Activated T-helper 17 cell treated with anti-CD3 and anti-CD28 coated beads, Interleukin-2, amount 50 U/mL, for 72 hours (primary cell): ENCODE results near the gene RNF214. TPM values are rescaled to one million over a fixed set of nuclear protein-coding genes. Genes with fewer than 3 reads are reported as not detected.
A peak's percentile ranks its signal among the peaks of the same experiment; 100 is the strongest.

Source experiments
- ATAC-seq: fragments of 150-1000 bp; cut with Tn5 transposase; replicated peaks from 2 replicates; pipeline ENCODE4 v1.10.0; 2021; ENCODE audit warnings: mild to moderate bottlenecking, moderate library complexity
- H3K27ac Mint-ChIP-seq: one replicate; pipeline ENCODE4 v1.8.0; 2022; ENCODE audit warnings: mixed read lengths
- H3K27me3 Mint-ChIP-seq: one replicate; pipeline ENCODE4 v1.8.0; 2022; ENCODE audit warnings: mixed read lengths
- H3K36me3 Mint-ChIP-seq: one replicate; pipeline ENCODE4 v1.8.0; 2022; ENCODE audit warnings: low read depth, mild to moderate bottlenecking, mixed read lengths
- H3K4me1 Mint-ChIP-seq: one replicate; pipeline ENCODE4 v1.8.0; 2022; ENCODE audit warnings: mixed read lengths
- H3K4me3 Mint-ChIP-seq: one replicate; pipeline ENCODE4 v1.8.0; 2022; ENCODE audit warnings: mild to moderate bottlenecking, mixed read lengths
- H3K9me3 Mint-ChIP-seq: one replicate; pipeline ENCODE4 v1.8.0; 2022; ENCODE audit warnings: mixed read lengths
- total RNA-seq, 2 donors: library from RNA; stranded (reverse); gene quantifications; one replicate each; pipeline ENCODE4 v1.2.3, GENCODE V29; 2022

Gene RNF214
- total RNA-seq, 2 donors from 2014 or later, result 15.3 to 18.6 TPM

DNA sequence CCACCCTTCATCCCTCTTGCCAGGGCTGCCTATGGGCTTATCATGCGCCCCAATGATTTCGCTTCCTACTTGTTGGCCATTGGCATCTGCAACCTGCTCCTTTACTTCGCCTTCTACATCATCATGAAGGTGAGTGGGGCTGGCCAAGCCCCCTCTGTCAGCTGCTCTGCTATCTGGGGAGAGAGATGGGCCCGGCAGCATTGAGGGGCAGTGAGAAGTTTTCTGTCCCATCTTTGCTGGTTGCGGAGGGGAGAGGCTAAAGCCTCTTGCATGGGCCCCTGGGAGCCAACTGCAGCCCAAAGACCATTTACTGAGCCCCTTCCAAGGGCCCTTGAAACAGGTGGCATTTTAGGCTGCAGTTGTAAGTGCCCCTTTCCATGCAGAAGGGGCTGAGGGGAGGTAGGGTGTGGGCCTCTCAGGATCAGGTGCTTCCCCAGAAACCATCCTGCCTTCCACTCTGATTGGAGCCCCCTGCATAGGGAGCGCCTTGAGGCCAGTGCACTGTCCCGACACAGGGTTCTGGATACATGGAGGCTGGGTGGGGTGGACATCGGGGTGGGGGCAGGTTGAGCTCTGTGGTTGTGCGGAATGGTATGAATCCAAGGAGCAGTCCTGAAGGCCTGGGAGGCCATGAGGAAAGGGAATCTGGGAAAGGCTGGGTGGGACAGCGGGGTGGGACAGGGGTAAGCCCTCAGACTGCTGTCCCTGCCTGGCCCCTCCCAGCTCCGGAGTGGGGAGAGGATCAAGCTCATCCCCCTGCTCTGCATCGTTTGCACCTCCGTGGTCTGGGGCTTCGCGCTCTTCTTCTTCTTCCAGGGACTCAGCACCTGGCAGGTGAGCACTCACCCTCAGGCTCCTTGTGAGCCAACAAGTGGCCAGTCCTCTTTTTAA is 39.1 kb upstream of the RNF214 start:
- Mint-ChIP-seq H3K4me1 (peaks cover 5% of the 10 kb centered on the region), H3K9me3 (no peaks in the 10 kb centered on the region), H3K4me3 (no peak overlapping the region), H3K27ac (peak overlapping the region; percentile 61), H3K27me3 (no peaks in the 10 kb centered on the region), H3K36me3 (peaks cover 13% of the 10 kb centered on the region)
- no peak for ATAC-seq

DNA sequence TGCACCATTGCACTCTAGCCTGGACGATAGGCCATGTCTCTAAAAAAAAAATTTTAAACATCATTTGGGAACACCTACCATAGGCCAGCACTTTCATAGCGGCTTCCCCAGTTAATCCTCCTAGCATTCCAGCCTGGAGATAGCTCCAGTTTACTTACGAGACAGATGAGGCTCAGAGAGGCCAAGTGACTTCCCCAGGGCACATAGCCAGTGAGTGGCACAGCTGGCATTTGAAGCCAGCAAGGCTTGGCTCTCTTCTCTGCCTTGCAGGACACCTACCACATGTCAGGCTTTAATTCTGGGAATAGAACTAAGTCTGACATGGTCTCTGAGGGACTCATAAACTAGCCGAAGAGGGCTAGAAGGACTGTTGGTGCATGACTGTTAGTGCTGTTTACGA is 38.2 kb upstream of the RNF214 start:
- Mint-ChIP-seq H3K36me3 (peaks cover 13% of the 10 kb centered on the region), H3K27ac (no peak overlapping the region), H3K4me1 (peaks cover 5% of the 10 kb centered on the region), H3K4me3 (no peak overlapping the region), H3K27me3 (no peaks in the 10 kb centered on the region), H3K9me3 (no peaks in the 10 kb centered on the region)
- ATAC-seq, result no peak

DNA sequence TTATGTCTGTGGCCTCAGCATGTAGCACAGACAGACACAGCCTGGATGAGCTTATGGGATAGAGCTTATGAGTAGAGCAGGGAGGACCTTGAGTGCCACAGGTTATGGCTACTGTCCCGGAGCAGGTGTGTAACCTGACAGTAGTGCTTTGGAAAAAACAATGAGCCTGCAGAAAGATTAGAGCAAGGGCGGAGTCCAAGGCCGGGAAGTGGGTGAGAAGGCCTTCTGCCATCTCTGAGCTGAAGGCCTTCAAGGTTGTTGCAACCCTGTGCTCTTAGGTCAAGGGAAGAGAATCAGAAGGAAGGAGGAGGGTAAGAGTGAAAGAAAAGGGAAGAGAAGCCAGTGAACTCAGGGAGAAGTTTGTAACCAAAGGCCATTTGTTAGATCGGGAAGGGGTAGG is 37.2 kb upstream of the RNF214 start:
- peaks cover 5% of the 10 kb centered on the region for H3K4me1 Mint-ChIP-seq
- ATAC-seq, result no peak
- no peak overlapping the region for H3K27ac Mint-ChIP-seq

DNA sequence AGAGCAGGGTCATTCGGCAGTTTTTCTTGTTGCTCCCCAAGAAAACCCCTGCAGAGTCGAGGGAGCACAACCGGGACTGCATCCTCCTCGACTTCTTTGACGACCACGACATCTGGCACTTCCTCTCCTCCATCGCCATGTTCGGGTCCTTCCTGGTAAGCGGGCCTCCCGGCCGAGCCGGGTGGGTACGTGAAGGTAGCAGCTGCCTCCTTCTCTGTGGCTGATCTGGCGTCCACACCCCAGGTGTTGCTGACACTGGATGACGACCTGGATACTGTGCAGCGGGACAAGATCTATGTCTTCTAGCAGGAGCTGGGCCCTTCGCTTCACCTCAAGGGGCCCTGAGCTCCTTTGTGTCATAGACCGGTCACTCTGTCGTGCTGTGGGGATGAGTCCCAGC is 36.7 kb upstream of the RNF214 start:
- ATAC-seq, result peak; percentile 3
- no peak overlapping the region for H3K4me3 Mint-ChIP-seq
- no peaks in the 10 kb centered on the region for H3K27me3 Mint-ChIP-seq
- H3K27ac Mint-ChIP-seq, result no peak overlapping the region
- no peaks in the 10 kb centered on the region for H3K9me3 Mint-ChIP-seq
- H3K4me1 Mint-ChIP-seq, result peaks cover 5% of the 10 kb centered on the region
- H3K36me3 Mint-ChIP-seq, result peaks cover 13% of the 10 kb centered on the region

More for the DNA sequence above, 37.2 kb upstream of the RNF214 start:
- peaks cover 13% of the 10 kb centered on the region for H3K36me3 Mint-ChIP-seq
- H3K9me3 Mint-ChIP-seq, result no peaks in the 10 kb centered on the region
- no peak overlapping the region for H3K4me3 Mint-ChIP-seq
- no peaks in the 10 kb centered on the region for H3K27me3 Mint-ChIP-seq

DNA sequence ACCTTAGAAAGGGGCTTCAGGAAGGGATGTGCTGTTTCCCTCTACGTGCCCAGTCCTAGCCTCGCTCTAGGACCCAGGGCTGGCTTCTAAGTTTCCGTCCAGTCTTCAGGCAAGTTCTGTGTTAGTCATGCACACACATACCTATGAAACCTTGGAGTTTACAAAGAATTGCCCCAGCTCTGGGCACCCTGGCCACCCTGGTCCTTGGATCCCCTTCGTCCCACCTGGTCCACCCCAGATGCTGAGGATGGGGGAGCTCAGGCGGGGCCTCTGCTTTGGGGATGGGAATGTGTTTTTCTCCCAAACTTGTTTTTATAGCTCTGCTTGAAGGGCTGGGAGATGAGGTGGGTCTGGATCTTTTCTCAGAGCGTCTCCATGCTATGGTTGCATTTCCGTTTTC is 35.5 kb upstream of the RNF214 start:
- Mint-ChIP-seq H3K4me1 (peaks cover 5% of the 10 kb centered on the region), H3K27ac (no peak overlapping the region), H3K9me3 (no peaks in the 10 kb centered on the region), H3K36me3 (peaks cover 11% of the 10 kb centered on the region), H3K27me3 (no peaks in the 10 kb centered on the region), H3K4me3 (no peak overlapping the region)
- ATAC-seq, result no peak

DNA sequence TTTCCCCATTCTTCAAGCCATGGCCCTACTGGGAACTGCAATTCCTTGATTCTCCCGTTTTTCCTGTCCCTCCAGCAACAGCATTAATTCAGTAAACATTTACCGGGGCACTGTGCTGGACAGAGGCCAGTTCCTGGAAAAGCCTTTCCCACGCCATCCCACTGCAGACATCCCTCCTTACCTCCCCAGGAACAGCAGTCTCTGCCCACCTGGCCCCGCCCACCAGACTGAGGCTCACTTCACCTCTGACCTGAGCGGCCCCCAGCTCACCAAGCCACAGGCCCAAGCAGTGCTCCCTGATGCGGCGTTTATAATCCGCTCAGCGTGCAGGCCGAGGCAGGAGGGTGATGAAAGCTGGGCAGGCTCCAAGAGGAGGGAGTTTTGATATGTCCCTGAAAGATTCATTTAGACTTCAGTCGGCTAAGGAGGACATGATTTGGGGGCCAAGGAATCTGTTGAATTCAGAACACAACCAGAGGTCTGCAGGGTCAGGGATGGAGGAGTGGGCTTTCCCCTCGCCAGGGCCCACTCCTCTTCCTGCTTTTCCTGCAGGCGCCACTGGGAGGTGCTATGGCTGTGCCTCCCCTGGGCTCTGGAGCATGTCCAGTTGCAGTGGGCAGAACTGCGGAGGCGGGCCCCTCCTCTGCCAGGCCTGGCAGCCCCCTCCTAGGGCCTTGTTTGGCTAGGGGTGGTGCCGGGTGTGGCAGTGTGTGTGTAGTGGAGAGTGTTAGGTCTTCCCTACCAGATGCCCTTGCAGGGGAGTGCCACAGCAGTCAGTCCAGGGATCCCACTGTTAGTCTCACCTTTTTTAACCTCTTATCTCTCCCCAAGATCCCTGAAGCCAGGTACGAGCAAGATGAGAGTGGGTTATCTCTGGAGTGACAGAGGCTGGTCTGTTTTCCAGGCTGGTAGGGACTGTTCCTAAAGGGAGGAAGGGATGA is 34.7 kb upstream of the RNF214 start:
- Mint-ChIP-seq H3K9me3 (no peaks in the 10 kb centered on the region), H3K4me1 (peaks cover 5% of the 10 kb centered on the region), H3K4me3 (no peak overlapping the region), H3K27me3 (no peaks in the 10 kb centered on the region), H3K27ac (peak overlapping the region; percentile 43), H3K36me3 (peaks cover 7% of the 10 kb centered on the region)
- ATAC-seq, result no peak

DNA sequence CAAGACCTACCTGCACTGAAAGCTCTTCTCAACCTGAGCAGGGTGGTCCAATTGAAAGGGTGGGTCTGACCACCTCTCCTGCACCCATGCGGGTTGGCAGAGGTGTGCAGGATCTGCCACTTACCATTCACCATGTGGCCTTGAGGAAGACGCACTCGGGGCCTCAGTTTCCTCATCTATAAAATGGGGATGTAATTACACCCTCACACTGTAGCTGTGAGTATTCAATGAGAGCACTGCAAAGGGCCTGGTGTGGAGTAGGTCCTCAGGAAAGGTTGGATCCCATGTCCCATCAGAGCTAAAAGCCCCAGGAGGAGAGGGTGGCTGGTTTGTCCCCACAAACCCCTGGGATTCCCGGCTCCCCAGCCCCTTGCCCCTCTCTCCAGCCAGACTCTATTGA is 33.9 kb upstream of the RNF214 start:
- Mint-ChIP-seq H3K36me3 (peaks cover 8% of the 10 kb centered on the region), H3K4me3 (no peak overlapping the region), H3K27ac (no peak overlapping the region), H3K9me3 (no peaks in the 10 kb centered on the region), H3K27me3 (no peaks in the 10 kb centered on the region), H3K4me1 (no peaks in the 10 kb centered on the region)
- no peak for ATAC-seq

DNA sequence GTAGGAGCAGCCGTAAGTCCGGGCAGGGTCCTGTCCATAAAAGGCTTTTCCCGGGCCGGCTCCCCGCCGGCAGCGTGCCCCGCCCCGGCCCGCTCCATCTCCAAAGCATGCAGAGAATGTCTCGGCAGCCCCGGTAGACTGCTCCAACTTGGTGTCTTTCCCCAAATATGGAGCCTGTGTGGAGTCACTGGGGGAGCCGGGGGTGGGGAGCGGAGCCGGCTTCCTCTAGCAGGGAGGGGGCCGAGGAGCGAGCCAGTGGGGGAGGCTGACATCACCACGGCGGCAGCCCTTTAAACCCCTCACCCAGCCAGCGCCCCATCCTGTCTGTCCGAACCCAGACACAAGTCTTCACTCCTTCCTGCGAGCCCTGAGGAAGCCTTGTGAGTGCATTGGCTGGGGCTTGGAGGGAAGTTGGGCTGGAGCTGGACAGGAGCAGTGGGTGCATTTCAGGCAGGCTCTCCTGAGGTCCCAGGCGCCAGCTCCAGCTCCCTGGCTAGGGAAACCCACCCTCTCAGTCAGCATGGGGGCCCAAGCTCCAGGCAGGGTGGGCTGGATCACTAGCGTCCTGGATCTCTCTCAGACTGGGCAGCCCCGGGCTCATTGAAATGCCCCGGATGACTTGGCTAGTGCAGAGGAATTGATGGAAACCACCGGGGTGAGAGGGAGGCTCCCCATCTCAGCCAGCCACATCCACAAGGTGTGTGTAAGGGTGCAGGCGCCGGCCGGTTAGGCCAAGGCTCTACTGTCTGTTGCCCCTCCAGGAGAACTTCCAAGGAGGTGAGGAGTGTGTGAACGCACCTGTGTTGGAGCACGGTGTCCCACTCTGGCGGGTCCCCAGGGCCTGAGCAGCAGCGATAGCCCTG is 33.2 kb upstream of the RNF214 start, which contains the start of gene TAGLN:
TAGLN (plus strand) TSS at position 318 of the 863 bp plus-strand sequence. CDS start 3,644 bp downstream, outside the sequence.
- Mint-ChIP-seq H3K9me3 (no peaks in the 10 kb centered on the region), H3K4me1 (no peaks in the 10 kb centered on the region), H3K27me3 (no peaks in the 10 kb centered on the region), H3K4me3 (no peak within 1 kb of the TSS), H3K27ac (peak within 1 kb of the TSS; percentile 38), H3K36me3 (peaks cover 15% of the 10 kb centered on the region)
- ATAC-seq, result no peak

DNA sequence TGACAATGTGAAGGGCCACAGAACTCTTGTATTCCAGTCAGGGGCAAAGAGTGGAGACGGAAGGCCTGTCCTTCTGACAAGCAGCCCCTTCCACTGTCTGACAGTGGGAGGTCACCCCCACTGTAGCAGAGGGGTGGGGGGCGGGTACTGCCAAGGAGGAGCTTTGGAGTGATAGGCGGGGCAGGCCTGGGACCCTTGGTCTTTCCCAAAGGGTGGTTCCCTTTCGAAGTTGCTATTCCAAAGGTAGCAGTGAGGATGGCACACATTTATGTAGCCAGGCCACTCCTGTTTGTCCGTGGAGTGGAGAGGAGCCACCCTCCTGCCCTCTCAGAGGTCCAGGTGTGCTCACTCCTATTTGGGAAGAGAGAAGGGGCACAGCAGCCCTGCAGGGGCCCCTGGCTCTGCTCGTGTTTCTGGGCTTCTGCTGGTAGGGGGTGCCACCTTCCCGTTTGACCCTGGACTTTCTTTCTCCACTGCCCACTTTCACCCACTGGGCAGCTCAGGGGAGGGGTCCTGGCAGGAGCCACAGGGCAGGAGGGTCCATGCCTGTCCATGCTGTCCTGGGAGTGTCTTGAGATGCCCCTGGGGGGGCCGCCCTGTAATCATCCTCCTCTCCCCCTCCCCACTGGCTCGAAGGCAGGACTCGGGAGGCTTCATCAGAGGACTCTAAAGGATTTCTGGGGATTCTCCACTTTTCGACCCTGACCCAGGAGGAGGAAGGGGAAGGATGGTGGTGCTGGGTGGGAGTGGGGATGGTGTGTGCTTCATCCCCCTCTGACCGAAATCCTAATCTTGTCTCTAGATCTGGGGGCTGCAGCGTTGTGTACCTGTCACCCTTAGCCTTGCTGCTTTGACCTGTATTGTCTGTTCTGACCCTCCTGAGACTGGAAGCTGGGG is 32.3 kb upstream of the RNF214 start:
- Mint-ChIP-seq H3K9me3 (no peaks in the 10 kb centered on the region), H3K36me3 (peaks cover 24% of the 10 kb centered on the region), H3K4me1 (no peaks in the 10 kb centered on the region), H3K27me3 (no peaks in the 10 kb centered on the region), H3K4me3 (no peak overlapping the region), H3K27ac (peak overlapping the region; percentile 45)
- no peak for ATAC-seq

DNA sequence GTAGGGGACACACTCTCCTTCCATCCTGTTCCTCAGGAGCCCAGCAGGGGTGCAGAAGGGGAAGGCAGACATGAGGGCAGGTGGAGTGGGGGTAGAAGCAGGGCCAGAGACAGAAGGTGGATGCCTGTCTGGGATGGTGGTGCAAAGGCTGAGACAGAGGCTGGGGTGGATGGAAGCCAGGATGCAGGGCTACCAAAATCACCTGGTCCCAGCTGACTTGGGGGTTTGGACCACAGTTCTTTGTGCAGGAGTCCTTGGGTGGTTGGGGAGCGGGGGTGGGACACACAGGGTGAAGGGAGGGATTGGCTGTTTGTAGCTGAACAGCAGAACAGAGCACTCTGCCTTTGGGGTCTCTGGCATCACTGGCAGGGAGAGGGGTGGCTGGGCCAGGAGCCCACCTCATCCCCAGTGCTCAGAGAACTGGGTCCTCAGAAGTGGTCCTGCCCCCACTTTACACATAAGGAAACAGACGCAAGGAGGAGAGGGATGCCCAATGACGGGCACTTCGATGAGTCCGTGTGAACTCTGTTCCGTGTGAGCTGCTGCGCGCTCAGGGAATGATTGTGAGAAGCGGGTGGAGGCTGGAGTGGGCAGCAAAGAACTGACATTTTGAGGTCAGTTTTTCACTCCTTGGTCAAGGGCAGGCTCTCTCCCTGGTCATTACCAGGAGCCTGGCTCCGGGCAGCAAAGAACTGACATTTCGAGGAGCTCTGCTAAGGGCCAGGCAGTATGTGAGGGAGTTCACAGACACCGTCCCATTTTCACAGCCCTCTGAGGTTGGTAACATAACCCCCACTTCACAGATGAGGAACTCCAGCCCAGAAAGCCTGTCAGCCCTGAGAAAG is 31.4 kb upstream of the RNF214 start:
- Mint-ChIP-seq H3K9me3 (no peaks in the 10 kb centered on the region), H3K36me3 (peaks cover 32% of the 10 kb centered on the region), H3K4me3 (no peak overlapping the region), H3K27ac (peak overlapping the region; percentile 45), H3K27me3 (no peaks in the 10 kb centered on the region), H3K4me1 (no peaks in the 10 kb centered on the region)
- ATAC-seq, result no peak

DNA sequence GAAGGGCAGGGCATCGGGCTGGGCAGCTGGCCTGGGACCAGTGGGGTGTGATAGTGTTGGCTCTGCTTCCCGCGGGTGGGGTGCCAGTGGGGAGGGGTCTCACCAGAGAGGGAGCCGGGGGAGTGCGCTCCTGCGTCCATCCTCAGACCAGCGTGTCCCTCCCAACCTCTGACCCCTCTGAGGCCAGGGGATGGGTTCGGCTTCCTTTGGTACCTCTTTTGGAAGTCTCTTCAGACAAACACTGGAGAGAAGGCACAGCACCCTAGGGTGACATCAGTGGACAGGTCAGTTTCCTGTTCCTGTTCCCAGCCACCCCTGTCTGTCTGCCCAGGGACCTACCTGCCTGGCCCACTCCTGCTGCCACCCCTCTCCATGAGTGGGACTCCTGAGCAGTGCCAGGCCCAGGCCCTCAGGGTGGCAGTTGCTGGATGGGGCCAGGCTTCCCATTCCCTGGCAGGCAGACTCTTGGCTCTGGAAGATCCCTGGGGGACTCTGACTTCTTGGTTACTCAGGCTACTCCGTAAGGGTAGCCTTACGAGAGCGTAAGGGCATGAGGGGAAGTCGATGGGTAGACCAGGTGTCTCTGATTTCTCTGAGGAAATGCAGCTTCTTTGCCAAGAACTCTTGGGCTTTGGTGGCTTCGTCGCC is 30.7 kb upstream of the RNF214 start:
- Mint-ChIP-seq H3K27me3 (no peaks in the 10 kb centered on the region), H3K9me3 (no peaks in the 10 kb centered on the region), H3K27ac (no peak overlapping the region), H3K4me3 (no peak overlapping the region), H3K36me3 (peaks cover 35% of the 10 kb centered on the region), H3K4me1 (no peaks in the 10 kb centered on the region)
- ATAC-seq, result no peak

DNA sequence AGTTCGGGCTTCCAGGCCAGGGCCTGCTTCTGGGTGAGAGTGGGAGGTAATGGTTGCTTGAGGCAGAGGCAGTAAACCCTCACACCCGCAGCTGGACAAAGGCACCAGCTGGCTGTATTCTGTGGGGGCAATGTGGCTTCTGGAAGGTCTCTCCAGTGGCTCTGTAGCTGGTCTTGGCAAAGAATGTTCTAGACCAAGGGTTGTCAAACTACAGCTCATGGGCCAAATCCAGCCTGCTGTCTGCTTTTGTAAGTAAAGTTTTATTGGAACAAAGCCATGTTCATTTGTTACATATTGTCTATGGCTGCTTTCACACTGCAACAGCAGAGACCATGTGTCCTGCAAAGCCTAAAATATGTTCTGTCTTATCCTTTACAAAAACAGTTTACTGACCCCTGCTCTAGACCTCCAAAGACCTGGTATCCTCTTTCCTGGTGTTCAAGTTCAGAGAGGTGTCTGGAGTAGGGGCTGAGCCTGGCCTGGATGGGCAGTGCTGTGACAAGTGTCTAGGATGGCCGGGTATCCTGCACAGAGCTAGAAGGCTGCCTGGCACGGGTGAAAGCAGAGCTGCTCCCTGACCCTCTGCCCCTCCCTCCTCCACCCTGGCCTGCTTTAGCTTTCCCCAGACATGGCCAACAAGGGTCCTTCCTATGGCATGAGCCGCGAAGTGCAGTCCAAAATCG is 29.9 kb upstream of the RNF214 start:
- Mint-ChIP-seq H3K9me3 (no peaks in the 10 kb centered on the region), H3K27ac (peak overlapping the region; percentile 58), H3K27me3 (no peaks in the 10 kb centered on the region), H3K4me1 (no peaks in the 10 kb centered on the region), H3K36me3 (peaks cover 35% of the 10 kb centered on the region), H3K4me3 (no peak overlapping the region)
- ATAC-seq, result no peak
